Measurements from ENCODE around the gene PRKCH.

DNA sequence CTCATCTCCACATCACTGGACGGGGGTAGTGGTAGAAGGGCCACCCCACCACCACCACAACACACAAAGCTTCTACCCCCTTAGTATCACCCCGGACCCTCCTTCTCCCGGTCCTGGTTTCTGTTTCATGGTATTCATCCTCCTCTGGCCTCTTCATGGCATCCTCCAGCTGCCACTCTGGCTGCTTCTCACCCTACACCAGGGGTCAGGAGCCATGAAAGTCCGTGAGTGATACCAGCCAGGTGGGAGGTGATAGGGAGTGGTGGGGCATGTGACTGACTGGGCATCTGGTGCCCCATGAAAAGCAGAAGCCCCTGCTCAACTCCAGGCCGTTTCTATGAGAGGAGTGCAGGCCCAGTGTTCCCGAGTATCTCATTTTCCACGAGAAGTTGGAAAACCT is 222.6 kb downstream of the PRKCH start:
- TF ChIP-seq, protein P1, sequence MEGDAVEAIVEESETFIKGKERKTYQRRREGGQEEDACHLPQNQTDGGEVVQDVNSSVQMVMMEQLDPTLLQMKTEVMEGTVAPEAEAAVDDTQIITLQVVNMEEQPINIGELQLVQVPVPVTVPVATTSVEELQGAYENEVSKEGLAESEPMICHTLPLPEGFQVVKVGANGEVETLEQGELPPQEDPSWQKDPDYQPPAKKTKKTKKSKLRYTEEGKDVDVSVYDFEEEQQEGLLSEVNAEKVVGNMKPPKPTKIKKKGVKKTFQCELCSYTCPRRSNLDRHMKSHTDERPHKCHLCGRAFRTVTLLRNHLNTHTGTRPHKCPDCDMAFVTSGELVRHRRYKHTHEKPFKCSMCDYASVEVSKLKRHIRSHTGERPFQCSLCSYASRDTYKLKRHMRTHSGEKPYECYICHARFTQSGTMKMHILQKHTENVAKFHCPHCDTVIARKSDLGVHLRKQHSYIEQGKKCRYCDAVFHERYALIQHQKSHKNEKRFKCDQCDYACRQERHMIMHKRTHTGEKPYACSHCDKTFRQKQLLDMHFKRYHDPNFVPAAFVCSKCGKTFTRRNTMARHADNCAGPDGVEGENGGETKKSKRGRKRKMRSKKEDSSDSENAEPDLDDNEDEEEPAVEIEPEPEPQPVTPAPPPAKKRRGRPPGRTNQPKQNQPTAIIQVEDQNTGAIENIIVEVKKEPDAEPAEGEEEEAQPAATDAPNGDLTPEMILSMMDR (IDR thresholded peaks at IDR 0.05; ENCODE audit: low read depth, low read length) = no peak
- TF ChIP-seq EZH2phosphoT487 (IDR thresholded peaks at IDR 0.05; ENCODE audit: low read depth) = no peak
